Measurements from ENCODE around the gene SNRK.

GRCh38 chr3:43334976-43335375 lies 48.6 kb downstream of the SNRK start:
- no peak for TF ChIP-seq CTCF (conservative IDR thresholded peaks at IDR 0.05)
- TF ChIP-seq EZH2 (IDR thresholded peaks at IDR 0.05; ENCODE audit: low read depth), result no peak
